Naive thymus-derived CD8-positive, alpha-beta T cell (primary cell): Measurements from ENCODE around the gene SLFN5. TPM values are rescaled to one million over a fixed set of nuclear protein-coding genes. Genes with fewer than 3 reads are reported as not detected.
"Not testable (repeated sequence)": the region's sequence is repeated elsewhere in the genome, so short reads cannot be mapped to it uniquely, and the experiment has no call there.

Source experiments
- ATAC-seq, 2 donors: fragments of 150-1000 bp; cut with Tn5 transposase in 1 of 2; sonication (Bioruptor Pico), chemical (Tn5 transposase) in 1 of 2; 1 replicate in 1 of 2; 2 replicates in 1 of 2; pipeline ENCODE4 v1.10.0; 2021; ENCODE audit warnings: mild to moderate bottlenecking in 2 of 2, moderate library complexity in 2 of 2
- POLR2A ChIA-PET: fragments of 350-600 bp; sonication (Branson Sonifier 250); formaldehyde crosslinking; loops from one replicate; lab custom pipeline; 2021; ENCODE audit warnings: antibody characterized with exemption; lab: Charles Lee
- DNase-seq, 10 donors: peaks; one replicate each; pipeline versions ENCODE4 v3.0.0 to v3.0.0-alpha.2; 2020 to 2022
- H3K27ac Mint-ChIP-seq, 10 donors: one replicate each; pipeline ENCODE4 v1.8.0; 2020 to 2022; ENCODE audit warnings: mild to moderate bottlenecking in 10 of 10, mixed read lengths in 10 of 10, moderate library complexity in 4 of 10, inconsistent platforms in 1 of 10
- H3K27me3 Mint-ChIP-seq, 5 donors: one replicate each; pipeline ENCODE4 v1.8.0; 2021 to 2022; ENCODE audit warnings: mixed read lengths in 5 of 5
- H3K36me3 Mint-ChIP-seq, 3 donors: one replicate each; pipeline ENCODE4 v1.8.0; 2020 to 2022; ENCODE audit warnings: mixed read lengths in 3 of 3, mild to moderate bottlenecking in 2 of 3, inconsistent platforms in 1 of 3
- H3K4me1 Mint-ChIP-seq, 4 donors: one replicate each; pipeline ENCODE4 v1.8.0; 2021 to 2022; ENCODE audit warnings: mixed read lengths in 4 of 4
- H3K4me3 Mint-ChIP-seq, 10 donors: one replicate each; pipeline ENCODE4 v1.8.0; 2020 to 2022; ENCODE audit warnings: mild to moderate bottlenecking in 10 of 10, mixed read lengths in 10 of 10, moderate library complexity in 6 of 10, inconsistent platforms in 1 of 10
- H3K9me3 Mint-ChIP-seq, 9 donors: one replicate each; pipeline ENCODE4 v1.8.0; 2020 to 2022; ENCODE audit warnings: mixed read lengths in 9 of 9, mild to moderate bottlenecking in 3 of 9, inconsistent platforms in 1 of 9, moderate library complexity in 1 of 9
- polyA plus RNA-seq, 3 donors: library from polyadenylated mRNA; unstranded; fragments of 300-500 nt; fragmentation: Illumina TruSeq; gene quantifications; one replicate each; pipeline ENCODE4 v1.2.3, GENCODE V29; 2021
- total RNA-seq, 8 experiments: library from RNA in 2 of 8; stranded (reverse) in 2 of 8; gene quantifications; one replicate each; pipeline ENCODE4 v1.2.3 and lab custom pipeline; 2021 to 2026

SLFN5 gene
- total and polyA plus RNA-seq, 5 experiments from 2014 or later, result 73.8 to 227 (median 161) TPM

DNA sequence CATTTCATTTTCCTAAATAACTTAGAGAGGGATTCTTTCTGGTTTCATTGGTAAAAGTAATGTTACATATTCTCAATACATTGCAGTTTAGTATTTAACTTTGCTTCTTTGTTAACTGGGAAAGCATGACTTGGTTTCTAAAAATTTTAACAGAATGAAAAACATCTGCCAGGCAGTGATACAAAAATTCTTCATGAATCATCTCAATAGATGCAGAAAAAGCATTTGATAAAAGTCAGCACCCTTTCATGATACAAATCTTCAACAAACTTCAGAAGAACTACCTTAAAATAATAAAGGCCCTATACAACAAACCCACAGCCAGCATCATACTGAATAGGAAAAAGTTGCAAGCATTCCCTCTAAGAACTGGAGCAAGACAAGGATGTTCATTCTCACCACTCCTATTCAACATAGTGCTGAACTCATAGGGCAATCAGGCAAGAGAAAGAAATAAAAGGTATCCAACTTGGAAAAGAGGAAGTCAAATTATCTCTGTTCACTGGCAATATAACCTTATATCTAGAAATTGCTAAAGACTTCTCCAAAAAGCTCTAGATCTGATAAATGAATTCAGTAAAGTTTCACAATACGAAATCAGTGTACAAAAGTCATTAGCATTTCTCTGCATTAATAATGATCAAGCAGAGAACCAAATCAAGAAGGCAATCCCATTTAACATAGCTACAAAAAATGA is 50.4 kb downstream of the SLFN5 start:
- Mint-ChIP-seq H3K27ac (no peak overlapping the region), H3K27me3 (peaks cover 0 to 5% (median 0%) of the 10 kb centered on the region in 5 donors), H3K4me1 (peaks cover 18 to 34% (median 20%) of the 10 kb centered on the region in 4 donors), H3K9me3 (peaks cover 0 to 18% (median 8%) of the 10 kb centered on the region in 9 donors), H3K4me3 (no peak overlapping the region), H3K36me3 (peaks cover 0 to 13% (median 10%) of the 10 kb centered on the region in 3 donors)
- ATAC-seq (no peak), DNase-seq (no peak)
- POLR2A ChIA-PET, result no interaction called here

DNA sequence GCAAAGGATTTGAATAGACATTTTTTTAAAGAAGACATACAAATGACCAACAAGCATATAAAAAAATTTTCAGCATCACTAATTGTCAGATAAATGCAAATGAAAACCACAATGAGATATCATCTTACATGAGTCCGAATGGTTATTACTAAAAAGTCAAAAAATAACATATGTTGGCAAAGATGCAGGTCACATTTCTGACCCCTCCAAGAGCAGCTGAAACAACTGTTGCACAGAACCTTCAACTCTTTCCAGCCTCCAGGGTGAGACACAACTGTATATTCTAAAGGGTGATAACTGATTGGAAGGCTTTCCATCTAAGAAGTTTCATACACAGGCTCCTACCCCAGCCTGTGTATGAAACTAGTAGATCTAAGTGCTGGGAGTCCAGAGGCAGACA is 51.9 kb downstream of the SLFN5 start:
- no peak for ATAC-seq
- peaks cover 5 to 31% (median 16%) of the 10 kb centered on the region in 4 donors for H3K4me1 Mint-ChIP-seq
- peaks cover 0 to 11% (median 4%) of the 10 kb centered on the region in 9 donors for H3K9me3 Mint-ChIP-seq
- H3K27me3 Mint-ChIP-seq, result peaks cover 0 to 9% (median 0%) of the 10 kb centered on the region in 5 donors
- peak overlapping the region in 1 of 10 donors; percentile 75 for H3K27ac Mint-ChIP-seq
- no peak for DNase-seq
- peaks cover 0 to 10% (median 5%) of the 10 kb centered on the region in 3 donors for H3K36me3 Mint-ChIP-seq
- no peak overlapping the region for H3K4me3 Mint-ChIP-seq
- POLR2A ChIA-PET, result no interaction called here

GRCh38 chr17:35295686-35296085 is 52.8 kb downstream of the SLFN5 start:
- Mint-ChIP-seq H3K9me3 (peaks cover 0 to 14% (median 5%) of the 10 kb centered on the region in 9 donors), H3K36me3 (peaks cover 0 to 10% (median 5%) of the 10 kb centered on the region in 3 donors), H3K4me3 (no peak overlapping the region), H3K27me3 (peaks cover 0 to 9% (median 0%) of the 10 kb centered on the region in 5 donors), H3K4me1 (peaks cover 0 to 26% (median 14%) of the 10 kb centered on the region in 4 donors), H3K27ac (peak overlapping the region in 1 of 10 donors; percentile 51)
- DNase-seq, result no peak
- POLR2A ChIA-PET, result interaction anchor here (1.8 kb wide), 1 partner anchor 9 kb away, joined by 4 read pairs; no protein-coding TSS in a partner anchor
- ATAC-seq, result no peak

DNA sequence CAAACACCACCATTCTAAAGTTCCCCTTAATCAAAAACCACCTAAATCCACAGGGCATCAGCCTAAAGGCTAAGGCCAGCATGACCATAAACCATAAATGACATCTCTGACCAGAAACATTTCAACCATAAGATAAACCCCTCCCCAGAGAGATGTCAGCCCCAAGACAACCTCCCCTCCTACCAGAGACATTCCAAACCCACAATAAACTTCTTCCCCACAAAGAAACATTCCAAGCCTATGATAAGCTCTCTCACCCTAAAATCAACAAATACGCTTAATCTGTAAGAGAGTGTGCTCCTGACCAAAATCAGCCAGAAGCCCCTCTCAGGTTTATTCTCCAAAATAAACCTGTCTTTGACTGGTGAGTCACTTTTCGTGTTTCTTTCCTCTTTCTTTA is 54.8 kb downstream of the SLFN5 start:
- H3K9me3 Mint-ChIP-seq, result peaks cover 7 to 27% (median 14%) of the 10 kb centered on the region in 9 donors
- peaks cover 0 to 16% (median 14%) of the 10 kb centered on the region in 3 donors for H3K36me3 Mint-ChIP-seq
- POLR2A ChIA-PET, result interaction anchor here (1.5 to 2.2 kb wide), 2 partner anchors 16 to 28 kb away, joined by 3 to 6 read pairs; no protein-coding TSS in a partner anchor
- peaks cover 0 to 26% (median 14%) of the 10 kb centered on the region in 4 donors for H3K4me1 Mint-ChIP-seq
- peaks cover 0 to 9% (median 0%) of the 10 kb centered on the region in 5 donors for H3K27me3 Mint-ChIP-seq
- DNase-seq (no peak), ATAC-seq (no peak)
- peak overlapping the region in 1 of 10 donors; percentile 52 for H3K4me3 Mint-ChIP-seq
- peak overlapping the region in 1 of 10 donors; percentile 81 for H3K27ac Mint-ChIP-seq

DNA sequence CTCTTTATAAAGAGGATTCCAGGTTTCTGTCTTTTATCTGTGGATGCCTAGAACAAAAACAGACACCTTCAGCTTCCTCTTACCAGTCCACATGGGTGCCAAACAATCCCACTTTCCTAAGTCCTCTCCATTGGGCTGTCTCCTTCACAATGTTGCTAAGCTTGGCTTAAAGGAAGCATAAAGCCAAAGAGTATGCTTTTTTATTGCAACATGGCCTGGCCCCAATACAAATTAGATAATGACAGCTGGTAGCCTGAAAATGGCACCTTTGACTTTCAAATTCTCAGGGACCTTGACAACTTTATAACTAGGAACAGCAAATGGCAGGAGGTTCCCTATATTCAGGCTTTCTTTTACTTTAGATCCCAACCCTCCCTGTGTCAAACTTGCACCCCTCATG is 55.8 kb downstream of the SLFN5 start:
- no peak for DNase-seq
- Mint-ChIP-seq H3K27me3 (peaks cover 0 to 9% (median 0%) of the 10 kb centered on the region in 5 donors), H3K4me1 (peaks cover 0 to 26% (median 14%) of the 10 kb centered on the region in 4 donors), H3K36me3 (peaks cover 0 to 24% (median 22%) of the 10 kb centered on the region in 3 donors), H3K4me3 (no peak overlapping the region), H3K9me3 (peaks cover 10 to 36% (median 19%) of the 10 kb centered on the region in 9 donors), H3K27ac (peak overlapping the region in 2 of 10 donors; percentile 45 to 81)
- no peak for ATAC-seq
- POLR2A ChIA-PET, result interaction anchor here (1.0 to 2.2 kb wide), 3 partner anchors 15 to 56 kb away, joined by 3 to 6 read pairs (median 3); partner anchors contain the start of gene SLFN5

DNA sequence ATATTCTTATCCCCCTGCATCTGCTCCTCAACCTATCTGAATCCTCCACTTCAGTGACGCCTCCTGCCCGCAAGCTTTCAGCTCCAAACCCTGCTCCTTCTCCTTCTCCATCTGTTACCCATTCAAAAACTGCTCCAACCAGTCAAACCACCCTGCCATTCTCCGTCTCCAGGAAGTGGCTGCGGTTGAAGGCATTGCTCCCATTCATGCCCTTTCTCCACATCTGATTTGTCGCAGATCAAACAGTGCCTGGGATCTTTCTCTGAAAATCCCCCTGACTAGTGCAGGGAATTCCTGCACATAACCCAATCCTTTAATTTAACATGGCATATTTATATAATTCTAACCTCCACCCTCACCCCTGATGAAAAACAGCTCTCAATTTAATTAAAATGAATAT is 56.3 kb downstream of the SLFN5 start:
- DNase-seq, result no peak
- Mint-ChIP-seq H3K4me3 (peak overlapping the region in 1 of 10 donors; percentile 7), H3K27me3 (peaks cover 0 to 9% (median 0%) of the 10 kb centered on the region in 5 donors), H3K4me1 (peaks cover 0 to 26% (median 14%) of the 10 kb centered on the region in 4 donors), H3K36me3 (peaks cover 0 to 29% (median 27%) of the 10 kb centered on the region in 3 donors), H3K9me3 (peaks cover 12 to 41% (median 23%) of the 10 kb centered on the region in 9 donors), H3K27ac (peak overlapping the region in 3 of 10 donors; percentile 16 to 50 (median 38))
- no peak for ATAC-seq
- POLR2A ChIA-PET, result interaction anchor here (0.7 to 2.2 kb wide), 3 partner anchors 13 to 56 kb away, joined by 3 to 6 read pairs (median 3); partner anchors contain the start of gene SLFN5

DNA sequence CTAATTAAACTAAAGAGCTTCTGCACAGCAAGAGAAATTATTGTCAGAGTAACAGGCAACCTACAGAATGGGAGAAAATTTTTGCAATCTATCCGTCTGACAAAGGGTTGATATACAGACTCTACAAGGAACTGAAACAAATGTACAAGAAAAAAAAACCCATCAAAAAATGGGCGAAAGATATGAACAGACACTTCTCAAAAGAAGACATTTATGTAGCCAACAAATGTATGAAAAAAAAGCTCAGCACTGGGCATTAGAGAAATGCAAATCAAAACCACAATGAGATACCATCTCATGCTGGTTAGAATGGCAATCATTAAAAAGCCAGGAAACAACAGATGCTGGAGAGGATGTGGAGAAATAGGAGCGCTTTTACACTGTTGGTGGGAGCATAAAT is 66.5 kb downstream of the SLFN5 start:
- POLR2A ChIA-PET, result interaction anchor here (1.1 kb wide), 1 partner anchor 8 kb away, joined by 3 read pairs; no protein-coding TSS in a partner anchor

DNA sequence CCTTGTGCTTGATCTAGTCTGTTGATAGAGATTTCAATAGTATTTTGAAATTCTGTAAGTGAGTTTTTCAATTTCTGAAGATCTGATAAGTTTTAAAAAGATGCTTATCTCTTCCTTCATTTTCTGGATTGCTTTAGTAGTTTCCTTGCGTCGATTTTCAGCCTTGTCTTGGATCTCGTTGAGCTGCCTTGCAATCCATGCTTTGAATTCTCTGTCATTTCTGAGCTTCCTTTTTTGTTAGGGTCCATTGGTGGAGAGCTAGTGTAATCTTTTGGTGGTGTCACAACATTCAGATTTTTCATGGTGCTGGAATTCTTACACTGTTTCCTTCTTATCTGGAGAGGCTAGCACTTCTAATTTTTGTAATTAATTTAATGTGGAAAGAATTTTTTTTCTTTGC is 69.5 kb downstream of the SLFN5 start:
- Mint-ChIP-seq H3K4me3 (peak overlapping the region; percentile 91 to 100 (median 96)), H3K27me3 (no peaks in the 10 kb centered on the region), H3K36me3 (peaks cover 0 to 5% (median 2%) of the 10 kb centered on the region in 3 donors), H3K4me1 (peaks cover 36 to 58% (median 48%) of the 10 kb centered on the region in 4 donors), H3K9me3 (peaks cover 0 to 7% (median 0%) of the 10 kb centered on the region in 9 donors), H3K27ac (peak overlapping the region; percentile 97 to 99 (median 98))
- POLR2A ChIA-PET, result interaction anchor here (0.8 to 6.2 kb wide), 26 partner anchors 8 to 496 kb away, joined by 3 to 153 read pairs (median 6); partner anchors contain the start of genes PEX12, SLFN11, SLFN12L and SLFN13
- ATAC-seq (no peak), DNase-seq (peak in 1 of 10 donors; percentile 6)

More for the DNA sequence above, 66.5 kb downstream of the SLFN5 start:
- H3K27me3 Mint-ChIP-seq, H3K36me3 Mint-ChIP-seq, ATAC-seq, H3K9me3 Mint-ChIP-seq, H3K4me3 Mint-ChIP-seq, DNase-seq: not testable (repeated sequence)
- Mint-ChIP-seq H3K4me1 (peaks cover 23 to 50% (median 30%) of the 10 kb centered on the region in 4 donors), H3K27ac (peak overlapping the region in 1 of 10 donors; percentile 52)

GRCh38 chr17:35312790-35313711 is 70.2 kb downstream of the SLFN5 start:
- H3K4me1 Mint-ChIP-seq, result peaks cover 39 to 63% (median 54%) of the 10 kb centered on the region in 4 donors
- POLR2A ChIA-PET, result interaction anchor here (0.5 to 6.2 kb wide), 40 partner anchors 9 to 496 kb away, joined by 3 to 153 read pairs (median 4); partner anchors contain the start of genes PEX12, SLFN11, SLFN12L and SLFN13
- peak; percentile 65 to 97 (median 94) for DNase-seq
- peak; percentile 87 to 91 for ATAC-seq
- H3K36me3 Mint-ChIP-seq, result peaks cover 0 to 5% (median 2%) of the 10 kb centered on the region in 3 donors
- H3K27me3 Mint-ChIP-seq, result no peaks in the 10 kb centered on the region
- peak overlapping the region; percentile 97 to 99 (median 98) for H3K27ac Mint-ChIP-seq
- peak overlapping the region; percentile 91 to 100 (median 96) for H3K4me3 Mint-ChIP-seq
- H3K9me3 Mint-ChIP-seq, result peaks cover 0 to 7% (median 0%) of the 10 kb centered on the region in 9 donors

DNA sequence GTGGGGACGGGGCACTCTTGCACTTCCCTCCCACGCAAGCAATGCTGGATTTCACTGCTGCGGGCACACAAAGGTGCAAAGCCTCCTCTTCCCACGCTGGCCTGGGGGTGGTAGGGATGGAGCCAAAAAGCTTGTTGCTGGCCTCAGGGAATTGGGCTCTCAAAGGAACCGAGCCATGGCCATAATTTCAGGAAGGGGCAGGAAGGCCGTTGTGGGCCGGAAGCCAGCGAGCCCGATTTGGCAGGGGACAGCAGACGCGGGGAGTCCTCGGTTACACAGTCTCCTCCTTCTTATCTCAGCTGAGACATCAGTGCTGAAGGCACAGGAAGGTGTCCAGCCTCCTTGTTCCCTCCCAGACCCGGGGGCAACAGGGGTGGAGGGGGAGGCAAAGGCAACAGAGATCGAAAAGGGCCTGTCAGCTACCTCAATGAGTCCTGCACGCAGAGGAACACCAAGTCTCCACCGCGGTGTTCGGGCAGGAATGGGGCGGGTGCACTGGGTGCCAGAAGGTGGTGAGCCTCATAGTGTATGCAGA is 71.1 kb downstream of the SLFN5 start:
- Mint-ChIP-seq H3K36me3 (peaks cover 0 to 7% (median 2%) of the 10 kb centered on the region in 3 donors), H3K27me3 (no peaks in the 10 kb centered on the region), H3K27ac (peak overlapping the region; percentile 97 to 99 (median 98)), H3K4me3 (peak overlapping the region; percentile 91 to 100 (median 96)), H3K4me1 (peaks cover 38 to 63% (median 58%) of the 10 kb centered on the region in 4 donors), H3K9me3 (peaks cover 0 to 7% (median 0%) of the 10 kb centered on the region in 9 donors)
- POLR2A ChIA-PET, result interaction anchor here (1.1 to 6.2 kb wide), 23 partner anchors 16 to 495 kb away, joined by 3 to 153 read pairs (median 6); partner anchors contain the start of genes PEX12, SLFN11, SLFN12L and SLFN13
- DNase-seq, result peak in 7 of 10 donors; percentile 6 to 36 (median 23)
- no peak for ATAC-seq
